Endothelial cell of hepatic sinusoid (primary cell): Measurements from ENCODE around the gene IRF7.
"Not testable (repeated sequence)": the region's sequence is repeated elsewhere in the genome, so short reads cannot be mapped to it uniquely, and the experiment has no call there.

Experiments used
- in situ Hi-C: cut with HindIII; loops from 2 replicates; pipeline ENCODE4 v1.10.0; 2017; ENCODE audit warnings: low sequenced_read_pairs

Gene IRF7

DNA sequence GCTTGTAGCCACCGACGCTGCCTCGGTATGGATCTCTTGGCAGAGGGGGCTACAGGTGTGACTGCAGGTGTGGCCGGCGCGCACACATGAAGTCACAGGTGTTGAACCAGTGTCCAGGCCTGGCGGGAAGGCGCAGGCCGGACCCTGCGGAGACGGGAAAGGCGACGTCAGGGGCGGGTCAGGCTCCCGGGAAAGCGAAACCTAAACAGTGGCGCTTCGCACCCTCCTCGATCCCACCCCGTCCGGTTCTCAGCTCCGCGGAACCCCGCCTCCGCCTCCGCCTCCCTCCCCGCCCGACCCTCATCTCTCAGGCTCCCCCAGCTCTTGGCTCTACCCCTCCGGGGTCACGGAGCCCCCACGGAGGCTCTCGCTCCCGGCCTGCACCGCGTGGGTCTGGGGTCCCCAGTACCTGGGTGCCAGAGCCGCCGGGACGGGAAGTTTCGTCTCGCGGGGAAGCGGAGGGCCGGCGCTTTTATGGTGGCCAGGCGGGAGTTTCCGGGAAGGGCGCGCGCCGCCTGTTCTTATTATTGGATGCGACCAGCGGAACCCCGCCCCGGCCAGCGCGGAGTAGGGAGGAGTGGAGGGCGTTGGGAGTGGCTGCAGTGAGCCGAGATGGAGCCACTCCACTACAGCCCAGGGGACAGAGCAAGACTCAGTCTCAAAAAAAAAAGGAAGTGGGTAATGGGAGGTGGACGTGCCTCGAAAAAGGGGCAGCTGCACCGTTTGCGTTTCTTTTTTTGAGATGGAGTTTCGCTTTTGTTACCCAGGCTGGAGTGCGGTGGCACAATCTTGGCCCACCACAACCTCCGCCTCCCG is at the start of gene IRF7:
Gene IRF7 (minus strand): TSS at position 447 of the 816 bp plus-strand sequence. CDS start 586 bp downstream, outside the sequence.
- in situ Hi-C loops: no loop called here

- in situ Hi-C loops: loop anchor here (25.0 kb wide), 1 partner anchor 97 kb away; no protein-coding TSS in a partner anchor
These were observed 49.4 kb upstream of the IRF7 start for GRCh38 chr11:665062-665703.

DNA sequence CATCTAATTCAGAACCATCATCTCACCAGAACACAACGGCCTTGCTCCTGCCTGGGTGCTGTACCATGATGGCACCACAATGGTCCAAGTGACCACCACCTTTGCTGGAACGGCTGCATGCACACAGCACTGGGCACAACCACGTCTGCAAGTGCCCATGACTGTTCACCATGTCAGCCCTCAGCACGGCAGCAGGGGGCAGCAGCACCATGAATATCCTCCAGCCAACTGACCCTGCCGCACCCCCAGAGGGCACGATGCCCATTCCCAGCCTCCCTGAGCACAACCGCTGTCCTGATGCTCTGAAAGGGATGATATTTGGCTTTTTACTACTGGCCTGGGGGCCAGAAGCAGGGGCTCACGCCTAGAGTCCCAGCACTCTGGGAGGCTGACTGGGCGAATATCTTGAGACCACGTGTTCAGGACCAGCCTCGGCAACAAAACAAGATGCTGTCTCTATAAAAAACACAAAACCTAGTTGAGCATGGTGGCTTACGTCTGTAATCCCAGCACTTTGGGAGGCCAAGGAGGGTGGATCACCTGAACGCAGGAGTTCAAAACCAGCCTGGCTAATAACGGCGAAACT is 47.0 kb upstream of the IRF7 start:
- in situ Hi-C loops: loop anchor here (25.0 kb wide), 1 partner anchor 100 kb away; no protein-coding TSS in a partner anchor

- in situ Hi-C loops: loop anchor here (25.0 kb wide), 1 partner anchor 101 kb away; no protein-coding TSS in a partner anchor
These were observed 45.1 kb upstream of the IRF7 start for GRCh38 chr11:660681-661444.

DNA sequence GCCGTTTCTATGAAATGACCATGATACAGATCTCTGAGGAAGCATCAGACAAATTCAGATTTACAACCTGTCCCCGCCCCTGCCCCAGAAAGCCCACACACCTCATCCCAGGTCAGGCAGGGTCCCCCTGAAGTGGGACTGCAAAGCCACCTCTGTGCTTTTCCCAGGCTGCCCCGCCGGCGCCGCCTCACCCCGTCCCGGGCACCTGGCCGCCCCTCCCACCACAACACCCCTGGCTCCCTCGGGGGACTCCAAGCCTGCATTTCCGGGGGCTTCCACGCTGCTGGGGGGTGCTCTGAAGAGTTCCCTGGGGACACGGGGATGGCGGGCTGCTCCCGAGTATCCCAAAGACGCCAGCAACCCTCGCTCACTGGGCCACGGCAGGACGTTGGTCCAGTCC is 44.5 kb upstream of the IRF7 start:
- in situ Hi-C loops: loop anchor here (25.0 kb wide), 1 partner anchor 102 kb away; no protein-coding TSS in a partner anchor

DNA sequence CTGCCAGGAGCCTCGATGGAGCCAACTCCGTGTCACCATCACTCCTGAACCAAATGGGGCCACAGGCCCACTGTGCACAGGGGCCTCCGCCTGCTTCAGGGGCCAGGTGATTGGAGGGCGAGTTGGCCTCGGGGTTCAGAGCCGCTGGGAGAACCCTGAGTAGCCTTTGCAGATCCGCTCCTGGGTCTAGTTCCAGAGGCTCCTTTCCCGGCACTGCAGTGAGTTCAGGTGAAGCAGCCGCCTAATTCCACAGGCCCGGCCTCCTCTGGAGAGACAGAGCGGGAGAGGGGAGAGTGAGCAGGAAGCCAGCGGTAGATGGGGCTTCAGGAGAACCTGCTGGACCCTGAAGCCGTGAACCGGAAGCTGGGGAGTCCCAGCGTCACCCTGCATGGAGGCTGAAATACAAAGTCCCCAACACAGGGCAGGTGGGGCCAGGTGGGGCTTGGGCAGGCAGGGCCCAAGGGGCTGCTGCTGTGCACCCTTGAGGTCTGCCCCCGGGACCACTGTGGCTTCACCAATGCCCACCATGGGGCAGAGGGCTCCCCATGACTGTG is 43.9 kb upstream of the IRF7 start:
- in situ Hi-C loops: loop anchor here (25.0 kb wide), 1 partner anchor 103 kb away; no protein-coding TSS in a partner anchor

GRCh38 chr11:657691-658126 is 42.0 kb upstream of the IRF7 start:
- in situ Hi-C loops: loop anchor here (25.0 kb wide), 1 partner anchor 105 kb away; no protein-coding TSS in a partner anchor

DNA sequence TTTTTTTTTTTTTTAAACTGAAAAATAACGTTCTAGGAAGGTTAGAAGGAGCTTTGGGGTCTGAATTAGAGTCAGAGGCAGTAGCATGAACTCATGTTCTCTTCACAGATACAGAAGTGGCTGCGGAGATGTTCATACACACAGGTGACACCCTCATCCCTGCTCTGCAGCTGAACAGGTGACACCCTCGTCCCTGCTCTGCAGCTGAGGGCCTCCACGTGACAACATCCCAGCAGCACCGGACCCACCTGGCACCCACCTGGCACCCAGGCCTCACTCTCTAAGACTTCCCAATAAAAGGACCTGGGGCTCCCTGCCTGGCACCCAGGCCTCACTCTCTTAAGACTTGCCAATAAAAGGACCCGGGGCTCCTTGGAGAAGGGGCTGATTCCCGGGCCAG is 41.1 kb upstream of the IRF7 start:
- in situ Hi-C loops: loop anchor here (25.0 kb wide), 1 partner anchor 105 kb away; no protein-coding TSS in a partner anchor

DNA sequence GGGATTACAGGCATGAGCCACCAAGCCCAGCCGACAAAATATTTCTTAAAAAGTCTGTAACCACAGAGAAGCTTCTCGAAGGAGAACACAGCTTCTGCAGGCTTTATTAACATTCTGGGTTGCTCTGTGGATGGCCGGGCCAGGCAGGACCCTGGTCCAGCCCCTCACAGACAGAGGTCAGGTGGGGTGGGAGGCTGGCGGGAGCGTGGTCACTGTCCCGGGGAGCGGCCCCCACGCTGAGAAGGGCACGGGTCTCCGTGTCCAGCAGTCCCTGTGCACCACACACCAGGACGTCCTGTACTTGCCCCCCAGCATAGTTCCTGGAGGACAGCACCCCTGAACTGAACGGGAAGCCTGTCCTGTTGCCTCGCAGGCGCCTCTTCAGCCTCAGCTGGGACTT is 40.7 kb upstream of the IRF7 start:
- in situ Hi-C loops: loop anchor here (25.0 kb wide), 1 partner anchor 106 kb away; no protein-coding TSS in a partner anchor

GRCh38 chr11:655036-655726 is 39.4 kb upstream of the IRF7 start:
- in situ Hi-C loops: loop anchor here (25.0 kb wide), 1 partner anchor 107 kb away; no protein-coding TSS in a partner anchor

DNA sequence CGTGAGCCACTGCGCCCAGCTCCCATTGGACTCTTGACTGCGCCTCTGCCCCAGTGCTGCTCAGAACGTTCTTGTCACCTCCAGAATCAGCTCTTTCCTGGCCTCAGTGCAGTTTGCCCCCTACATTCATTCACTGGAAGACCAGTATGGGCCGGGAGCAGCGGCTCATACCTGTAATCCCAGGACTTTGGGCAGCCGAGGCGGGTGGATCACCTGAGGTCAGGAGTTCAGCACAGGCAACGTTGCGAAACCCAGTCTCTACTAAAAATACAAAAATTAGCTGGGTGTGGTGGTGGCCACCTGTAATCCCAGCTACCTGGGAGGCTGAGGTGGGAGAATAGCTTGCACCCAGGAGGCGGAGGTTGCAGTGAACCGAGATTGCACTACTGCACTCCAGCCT is 38.7 kb upstream of the IRF7 start:
- in situ Hi-C loops: loop anchor here (25.0 kb wide), 1 partner anchor 108 kb away; no protein-coding TSS in a partner anchor

DNA sequence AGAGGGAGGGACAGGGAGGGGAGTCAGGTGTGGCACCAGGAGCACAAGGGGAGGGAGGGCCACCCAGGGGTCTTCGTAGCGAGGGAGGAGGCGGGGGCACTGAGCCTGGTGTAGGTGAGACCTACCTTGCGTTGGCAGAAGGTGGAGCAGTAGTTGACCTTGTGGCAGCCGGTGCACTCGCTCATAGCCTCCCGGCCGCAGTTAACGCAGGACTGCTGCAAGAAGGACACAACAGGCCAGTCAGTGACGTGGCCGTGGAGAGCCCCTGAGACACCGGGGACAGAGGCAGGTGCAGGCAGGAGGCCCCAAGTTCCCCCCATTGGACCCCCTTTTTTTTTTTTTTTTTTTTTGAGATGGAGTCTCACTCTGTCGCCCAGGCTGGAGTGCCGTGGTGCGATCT is 38.1 kb upstream of the IRF7 start:
- in situ Hi-C loops: loop anchor here (25.0 kb wide), 1 partner anchor 108 kb away; no protein-coding TSS in a partner anchor

GRCh38 chr11:653136-653535 is 37.4 kb upstream of the IRF7 start:
- in situ Hi-C loops: loop anchor here (25.0 kb wide), 1 partner anchor 109 kb away; no protein-coding TSS in a partner anchor

DNA sequence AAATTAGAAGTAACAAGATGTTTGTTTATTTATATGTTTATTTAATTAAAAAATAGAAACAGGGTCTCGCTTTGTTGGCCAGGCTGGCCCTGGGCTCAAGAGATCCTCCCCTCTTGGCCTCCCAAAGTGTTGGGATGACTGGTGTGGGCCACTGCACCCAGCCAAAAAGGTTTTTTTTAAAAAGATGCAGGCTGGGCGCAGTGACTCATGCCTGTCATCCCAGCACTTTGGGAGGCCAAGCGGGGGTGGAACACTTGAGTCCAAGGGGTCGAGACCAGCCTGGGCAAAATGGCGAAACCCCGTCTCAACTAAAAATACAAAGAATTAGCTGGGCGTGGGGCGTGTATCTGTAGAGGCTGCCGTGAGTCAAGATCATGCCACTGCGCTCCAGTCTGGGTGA is 34.7 kb upstream of the IRF7 start:
- in situ Hi-C loops: loop anchor here (25.0 kb wide), 1 partner anchor 112 kb away; no protein-coding TSS in a partner anchor

- in situ Hi-C loops: not testable (repeated sequence)
These were observed 32.0 kb upstream of the IRF7 start for GRCh38 chr11:647672-648158.

DNA sequence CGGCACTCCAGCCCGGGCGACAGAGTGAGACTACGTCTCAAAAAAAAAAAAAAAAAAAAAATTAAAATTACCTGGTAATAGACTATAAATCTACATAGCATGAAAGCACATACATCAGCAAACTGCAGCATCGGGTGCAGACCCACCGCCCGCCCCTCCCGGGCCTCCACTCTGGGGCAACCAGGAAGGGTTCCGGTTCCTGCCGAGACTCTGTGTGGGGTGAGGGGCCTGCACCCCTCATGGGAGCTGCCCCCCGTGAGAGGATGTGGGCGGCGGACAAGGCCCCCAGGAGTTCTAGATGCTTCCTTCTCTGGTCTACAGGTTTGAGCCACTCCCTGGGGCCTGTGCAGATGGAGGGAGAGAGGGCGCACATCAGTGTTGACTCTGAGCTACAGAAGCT is 30.5 kb upstream of the IRF7 start:
- in situ Hi-C loops: no loop called here

DNA sequence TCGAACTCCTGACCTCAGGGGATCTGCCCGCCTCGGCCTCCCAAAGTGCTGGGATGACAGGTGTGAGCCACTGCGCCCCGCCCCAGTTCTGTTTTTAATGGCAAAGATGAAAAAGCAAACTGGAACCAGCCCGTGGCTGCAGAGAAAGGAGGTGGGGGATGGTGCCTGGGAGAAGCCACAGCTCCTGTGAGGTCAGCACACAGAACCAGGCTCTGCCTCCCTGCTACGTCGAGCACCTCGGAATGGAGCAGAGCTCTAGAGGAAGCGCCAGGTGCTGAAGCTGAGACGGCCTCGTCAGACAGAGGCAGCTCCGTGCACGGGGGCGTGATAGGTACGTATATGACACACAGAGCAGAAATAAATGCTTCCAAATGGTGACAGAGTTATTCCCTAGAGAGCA is 29.8 kb upstream of the IRF7 start:
- in situ Hi-C loops: no loop called here

DNA sequence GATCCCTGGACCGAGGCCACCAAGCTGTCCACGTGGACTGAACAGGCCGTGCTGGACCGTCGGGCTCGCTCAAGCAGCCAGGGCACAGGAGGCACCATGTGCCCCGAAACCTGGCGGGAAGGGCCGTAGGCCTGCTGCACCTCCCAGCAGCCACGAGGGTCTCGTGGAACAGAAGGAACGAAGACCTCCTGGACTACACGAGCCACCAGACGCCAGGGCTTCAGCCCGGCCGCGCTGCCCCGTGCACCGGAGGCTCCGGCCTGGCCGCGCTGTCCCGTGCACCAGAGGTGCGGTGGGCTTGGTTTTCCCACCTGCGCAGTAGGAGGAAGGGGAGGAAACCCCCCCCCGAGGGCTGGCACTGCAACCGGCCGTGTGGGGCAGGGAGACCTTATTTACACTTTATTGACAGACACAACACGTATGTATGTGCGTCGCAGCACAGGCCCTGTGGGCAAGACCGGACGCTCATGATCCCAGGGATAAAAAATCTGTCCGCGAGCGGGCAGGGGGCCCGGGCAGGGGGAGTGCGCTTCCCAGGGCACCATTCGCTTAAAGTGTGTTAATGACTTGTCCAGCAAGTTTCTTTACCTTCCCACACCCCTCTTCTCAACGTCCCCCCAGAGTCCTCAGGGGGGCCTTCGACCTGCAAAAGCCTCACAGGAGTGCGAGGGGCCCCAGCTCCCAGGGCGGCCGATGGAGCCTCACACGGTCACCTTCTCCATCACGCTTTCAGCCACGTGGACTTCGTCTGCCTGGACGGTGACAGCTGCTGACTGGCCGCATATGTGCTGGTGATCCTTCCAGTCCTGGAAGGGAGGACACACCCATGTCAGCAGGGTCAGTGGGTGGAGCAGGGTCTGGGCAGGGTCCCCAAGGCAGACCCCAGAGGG is 28.3 kb upstream of the IRF7 start:
- in situ Hi-C loops: no loop called here
